Raji (cell line): ENCODE measurements around the gene PAIP2B.

Experiments
- POLR2A ChIP-seq: IDR thresholded peaks from 2 replicates; pipeline ENCODE4 v1.6.1; 2011; ENCODE audit warnings: low read depth, low read length, control low read depth; ENCODE audit not compliant: insufficient read depth

The PAIP2B gene

GRCh38 chr2:71173096-71173495 is 53.8 kb downstream of the PAIP2B start:
- no peak for TF ChIP-seq POLR2A

DNA sequence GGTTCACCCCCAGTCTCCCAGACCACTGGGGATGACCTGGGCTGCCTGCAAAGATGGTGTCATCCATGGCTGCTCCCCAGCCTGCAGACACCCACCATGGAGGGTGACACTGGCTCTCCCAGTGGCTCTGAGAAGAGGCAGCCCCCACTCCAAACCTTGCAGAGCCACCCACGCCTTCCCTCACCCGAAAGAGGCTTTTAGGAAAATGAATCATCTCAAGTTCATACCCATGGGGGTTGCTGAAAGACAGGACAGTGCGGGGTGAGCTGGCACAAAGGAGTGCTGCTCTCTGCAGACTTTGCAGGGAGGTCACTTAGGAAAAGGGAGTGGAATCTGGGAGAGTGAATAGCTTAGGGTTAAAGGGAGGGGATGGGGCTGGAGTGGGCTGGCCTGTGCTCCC is 60.1 kb downstream of the PAIP2B start:
- no peak for TF ChIP-seq POLR2A

GRCh38 chr2:71157124-71157793 is 69.6 kb downstream of the PAIP2B start:
- TF ChIP-seq POLR2A: no peak

DNA sequence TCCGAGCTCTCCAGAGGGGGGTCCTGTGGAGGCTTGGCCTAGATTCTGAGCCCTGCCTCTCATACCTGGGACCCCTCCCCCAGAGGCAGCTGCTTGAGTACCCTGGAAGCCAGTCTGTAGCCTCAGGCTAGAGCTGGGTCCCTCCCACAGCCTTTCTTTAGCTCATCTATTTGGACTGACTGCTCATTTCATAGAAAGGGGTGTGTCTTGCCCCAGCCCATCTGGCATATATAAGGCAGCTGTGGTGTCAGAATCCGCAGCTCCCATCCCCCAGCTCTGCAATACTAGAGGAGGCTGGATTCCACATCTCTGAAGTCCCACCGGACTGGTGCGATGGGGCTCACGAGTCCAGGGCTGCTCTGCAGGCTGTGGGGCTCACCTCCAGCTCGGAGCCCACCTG is 70.3 kb downstream of the PAIP2B start:
- TF ChIP-seq POLR2A: no peak

GRCh38 chr2:71155846-71156245 is 71.1 kb downstream of the PAIP2B start:
- TF ChIP-seq POLR2A: no peak

DNA sequence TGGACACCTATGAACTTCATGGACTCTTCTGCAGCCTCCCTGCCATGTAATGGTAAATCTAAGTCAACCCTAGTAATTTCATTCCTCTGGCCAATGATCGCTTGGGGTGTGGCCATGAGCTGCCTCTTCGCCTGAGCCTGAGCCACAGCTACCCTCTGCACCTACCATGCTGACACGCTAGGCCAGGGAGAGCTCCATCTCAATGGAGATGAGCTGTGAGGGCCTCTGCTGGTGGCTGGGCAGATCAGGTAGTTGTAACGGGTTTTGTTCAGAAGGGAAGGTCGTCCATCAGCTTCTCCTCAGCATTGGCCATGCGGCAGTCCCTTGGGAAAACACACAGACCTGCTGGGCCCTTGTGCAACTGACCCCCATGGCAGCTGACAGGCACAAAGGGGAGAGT is 72.1 kb downstream of the PAIP2B start:
- no peak for TF ChIP-seq POLR2A

- TF ChIP-seq POLR2A: no peak
These were observed 72.6 kb downstream of the PAIP2B start for GRCh38 chr2:71154279-71154678.

DNA sequence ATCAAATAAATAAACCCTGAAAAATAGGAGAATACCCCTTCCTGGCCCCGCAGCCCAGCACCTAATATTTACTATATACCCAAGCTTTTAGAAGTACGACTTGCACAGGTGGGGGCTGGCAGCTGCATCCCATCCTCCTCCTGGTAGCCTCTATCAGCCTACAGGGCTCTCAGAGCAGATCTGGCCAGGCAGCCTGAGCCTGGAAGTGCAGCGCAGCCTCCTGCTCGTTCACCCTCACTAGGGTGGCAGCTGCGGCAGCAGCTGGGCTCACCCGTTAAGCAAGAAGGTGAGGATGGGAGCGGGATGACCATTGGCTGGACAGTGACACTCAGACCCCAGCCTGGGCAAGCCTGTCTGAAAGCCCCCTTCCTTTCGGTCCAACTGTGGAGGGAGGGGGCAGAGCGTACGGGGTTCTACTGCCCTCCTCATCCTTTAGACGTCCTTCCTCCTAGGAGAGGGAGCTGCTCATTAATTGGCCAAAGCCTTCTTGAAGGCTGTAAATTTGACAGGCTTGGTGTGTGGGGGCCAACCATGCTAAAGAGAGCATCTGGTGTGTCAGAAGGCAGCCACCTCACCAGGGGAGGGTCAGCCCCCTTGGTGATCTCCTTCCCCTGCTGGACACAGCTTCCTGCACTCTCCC is 73.2 kb downstream of the PAIP2B start:
- no peak for TF ChIP-seq POLR2A

GRCh38 chr2:71151620-71152019 is 75.3 kb downstream of the PAIP2B start:
- TF ChIP-seq POLR2A: no peak

- no peak for TF ChIP-seq POLR2A
These were observed 76.7 kb downstream of the PAIP2B start for GRCh38 chr2:71150082-71150816.

DNA sequence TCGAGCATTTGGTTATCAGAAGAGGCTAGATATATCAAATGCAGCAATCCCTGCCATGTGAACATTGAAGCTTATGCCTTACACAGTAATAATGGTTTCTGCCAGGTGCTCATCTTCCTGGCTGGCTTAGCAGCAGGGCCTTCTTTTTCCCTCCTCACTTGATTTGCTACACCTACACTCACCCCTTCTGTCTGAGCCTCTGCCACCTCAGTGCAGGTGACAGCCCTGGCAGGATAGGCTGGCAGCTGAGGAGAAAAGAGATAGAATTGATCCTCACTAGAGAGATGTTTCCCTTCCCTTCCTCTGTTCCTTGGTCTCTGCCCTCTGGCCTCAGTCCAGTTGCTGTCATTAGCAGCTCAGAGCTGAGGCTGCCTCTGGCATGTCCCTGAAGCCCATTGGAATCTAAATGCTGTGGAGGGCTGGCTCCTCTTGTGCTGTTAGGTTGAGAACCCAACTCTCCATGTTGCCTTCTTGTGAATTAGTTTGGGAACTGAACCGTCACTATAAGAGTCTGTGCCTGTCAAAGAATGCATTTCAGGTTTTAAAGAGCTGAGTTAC is 78.3 kb downstream of the PAIP2B start:
- TF ChIP-seq POLR2A: no peak

DNA sequence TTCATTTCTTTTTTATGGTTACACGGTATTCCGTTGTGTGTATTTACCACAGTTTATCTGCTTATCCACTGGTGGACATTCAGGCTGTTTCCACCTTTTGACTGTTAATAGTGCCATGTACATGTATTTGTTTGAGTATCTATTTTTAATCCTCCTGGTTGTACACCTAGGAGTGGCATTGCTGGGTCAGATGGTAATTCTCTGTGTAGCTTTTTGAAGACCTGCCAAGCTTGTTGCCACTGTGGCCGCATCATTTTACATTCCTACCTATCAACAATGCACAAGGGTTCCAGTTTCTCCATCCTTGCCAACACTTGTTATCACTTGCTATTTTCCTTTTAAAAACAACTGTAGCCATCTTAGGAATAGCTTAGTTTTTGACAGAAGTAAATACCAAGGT is 83.1 kb downstream of the PAIP2B start:
- TF ChIP-seq POLR2A: no peak

- TF ChIP-seq POLR2A: no peak
These were observed 90.7 kb downstream of the PAIP2B start for GRCh38 chr2:71136174-71136573.

DNA sequence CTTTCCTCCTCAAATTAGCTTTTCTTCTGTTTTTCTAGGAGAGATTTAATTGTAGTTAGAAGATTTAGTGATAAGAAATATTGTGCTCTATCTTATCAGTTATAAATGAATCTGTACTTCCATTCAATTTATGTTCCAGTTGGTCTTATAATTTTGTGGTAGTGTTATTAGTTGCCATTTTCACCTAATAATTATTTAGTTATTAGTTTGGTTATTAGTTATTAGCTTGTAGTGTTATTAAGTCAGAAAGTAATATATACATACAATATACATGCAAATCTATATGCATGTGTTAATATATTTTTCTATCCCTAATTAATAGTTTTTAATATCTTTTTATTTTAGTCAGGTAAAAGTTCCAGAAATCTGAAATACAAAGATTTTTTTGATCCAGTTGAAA is 93.3 kb downstream of the PAIP2B start:
- no peak for TF ChIP-seq POLR2A
